GM12878 (cell line): ENCODE data around the gene ANXA2R. TPM values are rescaled to one million over a fixed set of nuclear protein-coding genes. Genes with fewer than 3 reads are reported as not detected.

Source experiments
- ATF7 ChIP-seq: fragments of 450-650 bp; IDR thresholded peaks from 2 replicates; pipeline ENCODE4 v1.6.1; 2016; ENCODE audit warnings: low read depth, mild to moderate bottlenecking
- CHD4 ChIP-seq: fragments of 200-600 bp; sonication (generic); IDR thresholded peaks from 2 replicates; pipeline ENCODE4 v1.6.1; 2016; ENCODE audit warnings: mild to moderate bottlenecking
- CREM ChIP-seq: IDR thresholded peaks from 2 replicates; pipeline ENCODE4 v1.6.1; 2014; ENCODE audit warnings: antibody characterized with exemption, low read depth
- DPF2 ChIP-seq: fragments of 450-650 bp; IDR thresholded peaks from 2 replicates; pipeline ENCODE4 v1.6.1; 2017; ENCODE audit warnings: mild to moderate bottlenecking
- EP300 ChIP-seq, 2 experiments: fragments of 150-350 bp in 1 of 2; IDR thresholded peaks; 2 replicates each; pipeline ENCODE4 v1.6.1; 2011 to 2012; ENCODE audit warnings: low read depth in 2 of 2, low read length in 2 of 2, borderline replicate concordance in 1 of 2, improper control_type of control experiment in 1 of 2, inconsistent platforms in 1 of 2; ENCODE audit not compliant: control insufficient read depth in 1 of 2
- HCFC1 ChIP-seq: fragments of 150-350 bp; IDR thresholded peaks from 2 replicates; pipeline ENCODE4 v1.6.1; 2014; ENCODE audit warnings: low read length
- HSF1 ChIP-seq: fragments of 150-350 bp; IDR thresholded peaks from 2 replicates; pipeline ENCODE4 v1.6.1; 2014; ENCODE audit warnings: mild to moderate bottlenecking, low read depth, low read length
- JUND ChIP-seq: IDR thresholded peaks from 2 replicates; pipeline ENCODE4 v1.6.1; 2012; ENCODE audit warnings: low read depth, mild to moderate bottlenecking, low read length, improper control_type of control experiment, moderate library complexity
- KAT2A ChIP-seq: conservative IDR thresholded peaks from 2 replicates; pipeline ENCODE4 v1.6.1; 2011; ENCODE audit warnings: low read depth, low read length; ENCODE audit not compliant: control insufficient read depth
- KDM1A ChIP-seq: fragments of 200-600 bp; sonication (generic); IDR thresholded peaks from 2 replicates; pipeline ENCODE4 v1.6.1; 2016; ENCODE audit warnings: borderline replicate concordance
- MAX ChIP-seq: IDR thresholded peaks from 2 replicates; pipeline ENCODE4 v1.6.1; 2012; ENCODE audit warnings: low read depth, low read length, improper control_type of control experiment
- MLLT1 ChIP-seq: fragments of 450-650 bp; IDR thresholded peaks from 2 replicates; pipeline ENCODE4 v1.6.1; 2016; ENCODE audit warnings: mild to moderate bottlenecking
- MTA3 ChIP-seq: IDR thresholded peaks from 2 replicates; pipeline ENCODE4 v1.6.1; 2012; ENCODE audit warnings: low read length, inconsistent platforms, borderline replicate concordance
- NFIC ChIP-seq: IDR thresholded peaks from 2 replicates; pipeline ENCODE4 v1.6.1; 2012; ENCODE audit warnings: low read depth, mild to moderate bottlenecking, inconsistent platforms, low read length, moderate library complexity
- PKNOX1 ChIP-seq: fragments of 450-650 bp; IDR thresholded peaks from 2 replicates; pipeline ENCODE4 v1.6.1; 2016; ENCODE audit warnings: mild to moderate bottlenecking
- SKIL ChIP-seq: fragments of 450-650 bp; IDR thresholded peaks from 2 replicates; pipeline ENCODE4 v1.6.1; 2017; ENCODE audit warnings: mild to moderate bottlenecking, low read depth, inconsistent platforms; ENCODE audit not compliant: poor library complexity, severe bottlenecking
- SMARCA5 ChIP-seq: fragments of 450-650 bp; IDR thresholded peaks from 2 replicates; pipeline ENCODE4 v1.6.1; 2017; ENCODE audit warnings: mild to moderate bottlenecking
- SUPT20H ChIP-seq: IDR thresholded peaks from 2 replicates; pipeline ENCODE4 v1.6.1; 2011; ENCODE audit warnings: low read depth, mild to moderate bottlenecking, low read length, moderate library complexity, borderline replicate concordance; ENCODE audit not compliant: control insufficient read depth
- ZBTB4 ChIP-seq: fragments of 450-650 bp; formaldehyde crosslinking; IDR thresholded peaks from 2 replicates; pipeline ENCODE4 v1.4.0; 2022; ENCODE audit warnings: mild to moderate bottlenecking, moderate library complexity
- ZNF24 ChIP-seq: fragments of 450-650 bp; IDR thresholded peaks from 2 replicates; pipeline ENCODE4 v1.6.1; 2017; ENCODE audit warnings: antibody characterized with exemption, mild to moderate bottlenecking
- polyA plus RNA-seq, 11 experiments: library from polyadenylated mRNA; depleted of rRNA in 4 of 11; unstranded in 6 of 11; stranded (reverse) in 5 of 11; fragments of >200 nt; fragmentation: Nextera tagmentation in 4 of 11; fragmentation: Illumina TruSeq in 1 of 11; extraction: Ambion mirVana in 4 of 11; extraction: Trizol in 1 of 11; gene quantifications; 1 replicate in 1 of 11; 2 replicates in 10 of 11; pipeline versions ENCODE4 v1.2.1 to v1.2.3, GENCODE V29; 2011 to 2016; ENCODE audit warnings: inconsistent platforms in 2 of 11, missing spikeins in 2 of 11, low read depth in 1 of 11
- total RNA-seq, 4 experiments: library from RNA; depleted of rRNA in 3 of 4; stranded (reverse); fragments of >200 nt in 3 of 4; fragmentation: Illumina TruSeq in 1 of 4; extraction: Trizol in 1 of 4; gene quantifications; 2 replicates each; pipeline versions ENCODE4 v1.2.1 to v1.2.3, GENCODE V29; 2013 to 2021

Gene ANXA2R
- total and polyA plus RNA-seq, 10 of the 15 experiments (the other 5 are each of a cell fraction or from before 2014, with no cell fraction given) = 2.3 to 7.8 (median 4.4) TPM

- no peak for TF ChIP-seq HSF1
- no peak for TF ChIP-seq SMARCA5
- TF ChIP-seq JUND = no peak
- no peak for TF ChIP-seq ZBTB4 (CRISPR knock-in tag)
- no peak for TF ChIP-seq DPF2
- no peak for TF ChIP-seq EP300 (IDR thresholded peaks at IDR 0.05; ENCODE audit: borderline replicate concordance in 1 of 2, control insufficient read depth in 1 of 2, low read depth in 2 of 2, low read length in 2 of 2)
- peak; percentile 75; the same call in 1 of the 2 replicates for TF ChIP-seq MTA3
- TF ChIP-seq CREM = no peak
- TF ChIP-seq MLLT1 = 0 out of 2 replicates have a peak, but pooled peaks have one; percentile 9
- TF ChIP-seq SUPT20H = no peak
- no peak for TF ChIP-seq MAX
- TF ChIP-seq PKNOX1 = peak; percentile 78
- TF ChIP-seq HCFC1 = 0 out of 2 replicates have a peak, but pooled peaks have one; percentile 30
- no peak for TF ChIP-seq SKIL
- no peak; the same call in 1 of the 2 replicates for TF ChIP-seq ATF7
- no peak for TF ChIP-seq KAT2A
- TF ChIP-seq KDM1A = no peak
- peak; percentile 40; the same call in 1 of the 2 replicates for TF ChIP-seq NFIC
- TF ChIP-seq ZNF24 = no peak
- TF ChIP-seq CHD4 = no peak
Observed at GRCh38 chr5:43007911-43008362, 32.2 kb downstream of the ANXA2R start (continued).
